Measurements from ENCODE around the gene MGMT.

MGMT gene

DNA sequence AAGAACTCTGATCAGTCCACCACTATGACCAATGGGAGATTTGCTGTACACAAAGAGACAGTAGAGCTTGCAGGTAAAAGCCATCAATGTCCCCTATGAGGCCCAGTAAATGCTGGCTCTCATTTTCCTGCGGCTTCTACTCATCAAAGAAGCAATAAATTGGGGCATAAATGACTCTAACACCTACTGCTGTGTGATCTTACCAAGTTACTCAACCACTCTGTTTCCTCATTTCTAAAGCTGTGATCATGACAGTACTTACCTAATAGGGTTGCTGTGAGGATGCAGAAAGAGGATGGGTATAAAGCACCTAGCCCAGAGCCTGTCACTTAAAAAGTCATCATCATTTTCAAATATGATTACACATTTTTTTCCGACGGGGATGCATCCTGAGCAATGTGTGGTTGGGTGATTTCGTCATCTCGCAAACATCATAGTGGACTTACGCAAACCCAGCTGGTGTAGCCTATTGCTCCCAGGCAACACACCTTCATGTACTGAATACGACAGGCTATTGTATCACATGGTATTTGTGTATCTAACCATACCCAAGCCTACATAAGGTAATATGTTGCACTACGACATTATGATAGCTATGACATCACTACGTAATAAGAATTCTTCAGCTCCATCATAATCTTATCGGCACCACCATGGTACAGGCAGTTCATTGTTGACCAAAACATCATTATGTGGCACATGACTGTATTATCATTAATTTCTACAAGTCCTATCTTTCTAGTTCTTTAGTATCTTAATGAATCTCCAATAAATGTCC lies 7.1 kb upstream of the MGMT start:
- no peak for DNase-seq

DNA sequence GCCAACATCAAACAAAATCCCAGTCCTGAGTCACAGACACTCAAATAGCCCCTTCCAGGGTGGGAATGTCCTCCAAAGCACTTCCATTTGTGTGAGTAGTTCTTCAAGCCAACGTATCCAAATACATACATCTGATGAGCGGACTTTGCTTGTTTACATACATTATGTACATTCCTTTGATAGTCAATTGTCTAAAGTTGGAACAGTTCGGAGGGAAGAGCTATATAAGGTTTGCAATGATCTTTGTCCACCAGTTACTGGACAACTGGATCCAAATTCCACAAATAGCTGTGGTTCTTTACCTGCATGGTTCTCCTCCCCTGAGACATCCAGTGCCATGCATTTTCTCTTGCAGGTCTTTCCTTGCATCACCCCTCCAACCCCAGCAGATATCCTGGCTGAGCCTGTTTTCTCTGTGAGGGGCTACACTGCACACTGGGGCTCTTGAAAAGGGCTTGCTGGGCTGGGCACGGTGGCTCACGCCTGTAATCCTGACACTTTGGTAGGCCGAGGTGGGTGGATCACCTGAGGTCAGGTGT lies 4.7 kb upstream of the MGMT start:
- no peak for DNase-seq

DNA sequence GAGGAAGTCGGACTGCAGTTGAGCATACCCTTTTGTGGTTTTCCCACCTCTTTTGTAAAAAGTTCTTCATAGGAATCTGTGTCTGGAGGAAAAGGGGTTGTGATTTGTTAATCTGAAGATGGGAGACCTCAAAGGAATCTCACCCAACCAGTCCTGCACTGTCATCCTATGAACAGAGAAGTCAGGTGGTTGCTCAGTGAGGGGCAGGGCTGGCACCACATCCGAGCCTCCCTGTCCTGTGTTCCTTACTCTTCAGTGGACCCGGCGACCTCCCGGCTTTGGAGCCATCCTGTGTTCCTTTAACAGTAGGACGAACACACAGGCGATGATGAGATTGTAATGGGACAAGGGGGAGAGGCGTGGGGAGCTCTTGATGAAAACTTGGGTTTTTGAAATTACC lies 2.8 kb upstream of the MGMT start:
- no peak for DNase-seq

DNA sequence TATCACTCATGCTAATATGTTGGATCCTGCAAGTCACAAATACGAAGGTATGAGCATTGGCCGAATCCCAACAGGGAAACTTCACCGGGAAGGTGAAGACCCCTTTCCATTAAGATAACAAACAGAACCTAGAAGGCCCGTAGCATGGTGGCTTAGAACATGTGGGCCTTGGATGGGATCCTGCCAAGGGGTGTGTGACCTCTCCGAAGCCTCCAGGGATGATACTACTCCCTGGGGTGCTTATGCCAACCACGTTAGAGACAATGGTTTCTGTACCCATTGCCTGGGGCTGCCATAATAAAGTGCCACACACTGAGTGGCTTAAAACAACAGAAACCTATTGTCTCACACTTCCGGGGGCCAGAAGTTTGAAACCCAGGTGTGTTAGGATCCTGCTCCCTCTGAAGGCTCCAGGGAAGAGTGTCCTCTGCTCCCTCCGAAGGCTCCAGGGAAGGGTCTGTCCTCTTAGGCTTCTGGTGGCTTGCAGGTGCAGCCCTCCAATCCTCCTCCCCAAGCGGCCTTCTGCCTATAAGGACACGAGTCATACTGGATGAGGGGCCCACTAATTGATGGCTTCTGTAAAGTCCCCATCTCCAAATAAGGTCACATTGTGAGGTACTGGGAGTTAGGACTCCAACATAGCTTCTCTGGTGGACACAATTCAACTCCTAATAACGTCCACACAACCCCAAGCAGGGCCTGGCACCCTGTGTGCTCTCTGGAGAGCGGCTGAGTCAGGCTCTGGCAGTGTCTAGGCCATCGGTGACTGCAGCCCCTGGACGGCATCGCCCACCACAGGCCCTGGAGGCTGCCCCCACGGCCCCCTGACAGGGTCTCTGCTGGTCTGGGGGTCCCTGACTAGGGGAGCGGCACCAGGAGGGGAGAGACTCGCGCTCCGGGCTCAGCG lies 992 bp upstream of the MGMT start:
- no peak for DNase-seq

DNA sequence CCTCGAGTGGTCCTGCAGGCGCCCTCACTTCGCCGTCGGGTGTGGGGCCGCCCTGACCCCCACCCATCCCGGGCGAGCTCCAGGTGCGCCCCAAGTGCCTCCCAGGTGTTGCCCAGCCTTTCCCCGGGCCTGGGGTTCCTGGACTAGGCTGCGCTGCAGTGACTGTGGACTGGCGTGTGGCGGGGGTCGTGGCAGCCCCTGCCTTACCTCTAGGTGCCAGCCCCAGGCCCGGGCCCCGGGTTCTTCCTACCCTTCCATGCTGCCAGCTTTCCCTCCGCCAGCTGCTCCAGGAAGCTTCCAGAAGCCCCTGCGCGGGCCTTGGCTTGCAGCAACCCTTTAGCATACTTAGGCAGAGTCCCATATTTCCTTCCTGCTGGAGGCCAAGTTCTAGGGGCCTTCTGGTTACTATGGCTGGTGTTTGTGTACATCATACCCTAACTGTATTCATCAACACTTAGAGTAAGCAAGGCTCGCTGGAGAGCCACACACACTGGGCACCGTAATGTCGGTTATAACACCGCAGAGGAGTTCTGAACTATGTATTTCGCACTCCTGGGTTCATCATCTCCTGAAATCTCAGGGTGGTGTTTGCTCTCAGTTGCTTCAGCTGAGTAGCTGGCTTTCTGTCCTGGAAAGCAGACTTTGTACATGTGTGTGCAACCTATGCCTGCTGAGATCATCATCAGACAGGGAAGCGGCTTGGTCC lies 471 bp downstream of the MGMT start:
- no peak for DNase-seq

DNA sequence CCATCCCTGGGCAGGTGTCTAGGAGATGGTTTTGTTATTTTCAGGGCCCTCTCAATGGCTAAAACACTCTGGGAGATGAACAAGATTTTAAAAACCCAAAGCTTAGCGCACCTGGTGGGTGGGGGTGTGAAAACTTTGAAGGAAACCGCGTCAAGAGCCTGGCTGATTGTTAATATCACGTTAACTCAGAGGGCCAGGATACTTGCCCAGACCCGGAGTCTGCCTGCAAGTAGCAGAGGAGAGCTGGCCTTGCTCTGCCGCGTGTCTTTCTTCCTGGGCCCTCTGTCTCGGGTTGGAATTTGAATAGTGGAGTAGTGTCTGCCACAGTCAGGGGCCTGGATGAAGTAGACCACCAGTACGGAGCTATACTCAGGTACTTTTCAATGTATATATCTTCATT lies 1.1 kb downstream of the MGMT start:
- no peak for DNase-seq

DNA sequence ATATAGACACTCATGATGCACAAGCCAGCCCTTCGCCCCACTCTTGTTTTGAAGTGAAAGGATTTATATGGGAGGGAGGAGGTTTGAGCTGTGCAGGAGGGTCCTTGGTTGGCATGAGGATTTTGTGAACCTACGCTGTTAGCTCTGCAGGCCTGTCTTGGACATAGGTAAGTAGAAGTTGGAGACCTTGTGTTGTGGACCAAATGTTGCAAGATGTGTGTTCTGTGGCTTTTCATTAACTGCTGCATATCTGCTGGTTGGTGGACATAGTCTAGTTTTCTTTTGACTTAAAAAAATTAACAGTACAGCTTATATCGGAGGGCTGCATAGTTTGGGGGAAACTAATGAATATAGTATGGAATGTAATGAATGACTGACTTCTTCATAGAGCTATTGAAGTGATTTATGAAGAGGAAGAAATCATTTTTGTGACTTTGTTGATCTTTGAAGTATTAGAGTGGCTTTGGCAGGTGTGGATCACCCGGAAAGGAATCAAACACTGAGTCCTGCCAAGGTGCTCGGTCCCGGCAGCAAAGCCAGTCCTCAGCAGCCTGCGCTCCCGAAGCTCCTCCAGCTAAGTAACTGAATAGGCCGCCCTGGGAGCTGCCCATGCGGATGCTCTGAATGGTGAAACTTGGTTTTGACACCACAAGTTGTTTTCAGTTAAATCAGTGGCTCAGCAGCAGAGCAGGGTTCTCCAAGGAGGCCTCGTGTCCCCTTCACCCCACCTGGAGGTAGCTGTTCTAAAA lies 3.2 kb downstream of the MGMT start:
- DNase-seq = no peak

DNA sequence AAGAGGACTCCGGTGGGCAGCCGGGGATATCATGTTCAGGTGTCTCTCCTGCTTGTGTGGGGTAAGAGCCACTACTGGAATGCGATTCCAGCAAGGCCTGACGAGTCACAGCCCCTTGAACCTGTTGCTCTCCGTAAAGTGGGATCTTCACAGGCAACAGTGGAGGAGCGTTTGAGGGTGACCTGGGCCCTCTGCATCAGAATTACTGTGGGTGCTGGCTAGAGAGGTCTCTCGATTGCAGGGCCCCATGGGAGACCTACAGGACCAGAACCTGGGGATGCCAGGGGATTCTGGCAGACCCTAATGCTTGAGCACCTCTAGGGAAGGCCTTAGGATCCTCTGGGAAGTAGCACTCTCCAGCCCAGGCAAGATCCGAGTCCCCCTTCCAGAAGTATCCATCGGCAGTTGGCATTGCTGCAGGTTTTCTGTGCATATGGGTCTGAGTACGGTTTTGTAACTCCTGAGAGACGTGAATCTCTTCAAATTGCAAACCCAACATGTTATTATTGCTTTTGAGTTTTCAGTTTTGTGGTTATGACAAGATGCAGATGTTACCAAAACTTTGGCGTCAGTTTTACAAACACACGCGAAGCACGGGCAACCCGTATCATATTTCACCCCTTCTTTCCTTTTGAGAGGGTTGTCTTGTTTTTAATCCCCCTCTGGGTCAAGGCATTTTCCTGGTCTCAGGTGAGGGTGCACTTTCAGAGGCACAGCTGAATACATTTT lies 4.6 kb downstream of the MGMT start:
- no peak for DNase-seq

DNA sequence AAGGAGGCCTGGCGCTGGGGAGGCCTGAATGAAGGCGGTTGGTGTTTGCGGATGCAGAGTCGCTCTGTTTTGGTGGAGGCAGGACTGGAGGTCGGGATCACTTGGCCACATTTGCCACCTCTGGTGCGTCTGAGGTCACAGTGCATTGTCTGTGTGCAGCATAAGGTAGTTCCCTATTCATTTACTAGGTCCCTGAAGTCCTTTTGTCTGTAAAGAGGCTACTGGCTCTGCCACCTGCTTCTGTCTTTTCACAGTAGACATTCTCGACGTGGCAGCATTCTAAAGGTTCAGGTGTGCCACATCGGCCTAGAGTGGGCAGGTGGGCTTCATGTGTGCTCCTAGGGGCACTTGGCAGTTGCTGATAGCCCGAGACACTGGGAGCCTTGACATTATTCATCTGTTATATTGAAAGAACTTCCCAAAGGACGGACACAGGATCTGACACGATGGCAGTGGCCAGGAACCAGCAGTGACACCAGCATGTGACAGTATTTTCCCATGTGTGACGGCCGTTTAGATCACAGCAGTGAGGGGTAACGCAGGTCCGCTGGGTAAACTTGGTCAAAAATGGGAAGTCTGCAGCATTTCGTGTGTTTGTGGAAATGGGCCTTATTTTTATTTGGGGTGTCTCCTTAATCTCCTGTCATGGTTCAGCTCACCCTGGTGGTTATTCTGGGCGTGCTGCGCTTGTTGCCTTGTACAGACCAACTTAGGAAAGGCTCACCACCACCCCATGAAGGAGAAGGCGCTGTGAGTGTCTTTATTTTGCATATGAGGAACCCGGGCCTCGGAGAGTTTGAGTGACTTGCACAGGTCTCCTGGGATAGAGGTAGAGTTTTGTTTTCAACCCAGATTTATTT lies 5.9 kb downstream of the MGMT start:
- DNase-seq = no peak

DNA sequence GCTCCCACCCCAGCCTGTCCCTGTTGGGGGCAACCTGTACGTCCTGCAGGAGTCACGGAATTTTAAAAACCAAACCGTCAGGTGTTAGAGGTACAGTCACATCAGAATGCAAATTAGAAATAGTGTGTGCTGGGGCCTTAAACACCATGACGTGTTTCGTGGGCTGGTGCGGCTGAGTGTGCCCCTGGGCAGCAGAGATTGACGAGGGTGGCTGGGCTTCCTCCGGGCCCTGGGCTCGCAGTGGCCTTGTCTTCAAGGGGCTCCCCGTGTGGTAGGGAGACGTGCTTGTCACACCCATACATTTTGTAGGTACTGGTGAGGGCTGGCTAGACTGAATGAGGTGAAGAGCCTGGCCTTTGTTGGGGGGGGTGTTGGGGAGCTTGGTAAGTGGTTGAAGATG lies 7.6 kb downstream of the MGMT start:
- DNase-seq = no peak

DNA sequence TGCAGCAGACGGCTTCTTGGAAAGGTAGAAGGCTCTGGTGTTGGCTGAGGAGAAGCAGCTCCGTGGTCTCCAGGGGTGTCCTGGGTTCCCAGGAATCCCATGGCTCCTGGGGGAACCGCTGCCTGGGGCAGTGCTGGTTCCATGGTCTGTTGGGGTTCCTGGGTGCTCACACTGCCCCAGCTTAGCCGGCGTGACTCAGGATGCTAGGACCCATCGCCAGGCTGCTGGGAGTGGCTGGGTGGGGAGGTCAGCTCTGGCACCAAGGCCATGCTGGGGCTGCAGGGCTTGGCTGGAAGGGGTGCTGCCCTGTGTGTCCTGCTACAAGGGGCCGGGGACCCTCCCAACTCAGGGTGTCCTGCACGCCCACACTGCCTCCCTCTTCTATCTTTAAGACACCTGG lies 9.4 kb downstream of the MGMT start:
- DNase-seq = no peak

DNA sequence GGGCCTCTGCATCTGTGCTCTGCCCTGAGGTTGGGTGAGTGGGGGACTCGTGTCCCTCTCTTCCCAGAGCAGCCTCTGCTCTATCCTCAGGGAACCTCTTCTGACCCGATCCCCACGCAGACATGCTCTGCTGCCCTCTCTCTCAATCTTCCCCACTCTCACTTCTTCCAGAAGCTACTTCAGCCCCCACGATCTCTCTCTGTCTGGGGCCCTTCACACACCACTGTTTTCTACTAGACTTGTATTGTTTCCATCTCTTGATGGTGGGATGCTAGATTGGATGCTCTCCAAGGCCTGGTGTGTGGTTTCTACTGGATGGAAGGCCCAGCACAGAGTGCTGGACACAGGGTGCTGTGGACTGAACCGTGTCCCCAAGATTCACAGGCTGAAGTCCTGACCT lies 10.0 kb downstream of the MGMT start:
- no peak for DNase-seq

DNA sequence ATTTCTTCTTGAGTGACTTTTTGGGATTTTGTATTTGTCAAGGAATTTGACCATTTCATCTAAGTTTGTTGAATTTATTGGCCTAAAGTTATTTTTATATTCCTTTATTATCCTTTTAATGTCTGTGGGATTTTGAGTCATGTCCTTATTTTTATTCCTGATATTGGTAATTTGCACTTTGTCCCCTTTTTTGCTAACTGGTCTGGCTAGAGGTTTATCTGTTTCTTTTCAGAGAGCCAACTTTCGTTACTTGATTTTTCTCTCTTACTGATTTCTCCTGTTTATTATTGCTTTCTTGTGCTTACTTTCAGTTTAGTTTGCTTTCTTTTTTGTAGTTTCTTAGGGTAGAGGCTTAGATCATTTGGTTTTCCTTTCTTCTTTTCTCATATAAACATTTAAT lies 14.6 kb downstream of the MGMT start:
- no peak for DNase-seq

DNA sequence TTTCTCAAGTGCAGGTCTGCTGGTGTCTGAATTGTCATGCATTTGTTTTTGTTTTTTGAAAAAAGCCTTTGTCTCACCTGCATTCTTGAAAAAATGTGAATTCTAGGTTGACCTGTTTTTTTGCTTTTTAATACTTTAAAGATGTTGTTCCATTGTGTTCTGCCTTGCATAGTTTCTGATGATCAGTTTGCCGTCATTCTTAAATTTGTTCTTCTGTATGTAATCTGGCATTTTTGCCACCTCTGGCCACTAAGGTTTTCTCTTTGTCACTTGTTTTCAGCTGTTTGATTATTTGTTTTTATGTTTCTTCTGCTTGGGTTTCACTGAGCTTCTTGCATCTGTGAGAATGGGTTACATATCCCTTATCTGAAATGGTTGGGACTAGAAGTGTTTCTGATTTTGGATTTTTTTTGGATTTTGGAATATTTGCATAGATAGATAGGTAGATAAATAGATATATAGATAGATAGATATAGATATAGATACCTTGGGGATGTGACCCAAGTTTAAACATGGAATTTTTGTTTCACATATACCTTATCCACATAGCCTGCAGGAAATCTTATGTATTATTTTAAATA lies 16.5 kb downstream of the MGMT start:
- DNase-seq = no peak

DNA sequence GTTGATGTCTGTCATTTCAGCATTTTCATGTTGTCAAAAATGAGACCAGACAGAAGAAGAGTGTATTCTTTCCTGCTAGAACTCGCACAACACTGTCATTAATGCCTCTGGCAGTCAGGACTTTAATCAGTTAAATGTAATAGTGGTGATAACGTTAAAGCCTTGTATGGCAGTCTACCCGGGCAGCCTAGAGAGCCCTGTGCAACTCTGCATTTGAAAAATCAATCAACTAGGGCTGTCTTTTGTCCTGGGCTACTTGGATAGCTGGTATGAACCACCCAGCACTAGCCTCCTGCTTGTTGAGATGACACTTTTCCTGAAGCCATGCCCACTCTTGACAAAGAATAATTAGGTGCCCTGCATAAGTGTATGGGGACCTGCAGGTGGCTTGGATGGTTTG lies 19.8 kb downstream of the MGMT start:
- DNase-seq = no peak

DNA sequence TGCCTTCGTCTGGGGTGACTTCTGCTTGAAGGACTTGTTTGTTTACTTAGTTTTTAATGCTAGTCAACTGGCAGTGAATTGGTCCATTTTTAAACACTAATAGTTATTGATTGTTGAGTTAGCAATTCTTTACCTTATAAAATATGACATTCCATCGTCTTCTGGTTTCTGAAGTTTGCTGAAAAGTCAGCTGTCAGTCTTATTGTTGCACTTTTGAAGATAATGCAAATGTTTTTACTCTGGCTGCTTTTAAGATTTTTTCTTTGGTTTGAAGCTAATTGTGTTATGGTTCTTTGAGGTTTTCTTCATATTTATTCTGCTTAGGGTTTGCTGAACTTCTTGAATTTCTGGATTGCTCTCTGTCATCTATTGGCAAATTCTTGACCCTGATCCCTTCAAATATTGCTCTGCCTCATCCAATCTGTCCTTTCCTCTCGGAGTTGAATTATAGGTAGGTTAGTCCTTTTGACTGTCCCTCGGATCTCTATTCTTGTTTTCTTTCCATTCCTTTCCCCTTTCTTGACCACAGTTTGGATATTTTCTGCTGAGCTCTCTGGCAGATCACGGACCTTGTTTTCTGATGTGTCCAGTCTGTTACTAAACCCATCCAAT lies 24.2 kb downstream of the MGMT start:
- DNase-seq = no peak

DNA sequence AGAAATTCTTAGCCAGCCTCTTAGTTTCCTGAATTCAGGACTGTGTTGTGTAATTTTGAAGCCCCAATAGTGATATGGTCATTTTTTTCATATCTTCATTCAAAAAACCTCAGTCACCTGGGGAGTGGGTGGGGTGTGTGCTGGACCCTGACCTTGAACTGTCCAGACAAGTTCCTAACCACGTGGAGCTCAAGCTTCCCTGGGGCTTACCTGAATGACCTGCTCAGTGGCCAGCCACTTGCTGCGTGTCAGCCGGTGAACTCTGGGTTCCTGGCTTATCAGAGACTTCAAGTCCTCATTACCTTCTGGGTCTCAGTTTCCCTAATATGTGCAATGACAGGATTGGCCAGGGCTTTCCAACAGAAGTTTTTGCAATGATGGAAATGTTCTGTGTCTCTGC lies 27.1 kb downstream of the MGMT start:
- DNase-seq = no peak

DNA sequence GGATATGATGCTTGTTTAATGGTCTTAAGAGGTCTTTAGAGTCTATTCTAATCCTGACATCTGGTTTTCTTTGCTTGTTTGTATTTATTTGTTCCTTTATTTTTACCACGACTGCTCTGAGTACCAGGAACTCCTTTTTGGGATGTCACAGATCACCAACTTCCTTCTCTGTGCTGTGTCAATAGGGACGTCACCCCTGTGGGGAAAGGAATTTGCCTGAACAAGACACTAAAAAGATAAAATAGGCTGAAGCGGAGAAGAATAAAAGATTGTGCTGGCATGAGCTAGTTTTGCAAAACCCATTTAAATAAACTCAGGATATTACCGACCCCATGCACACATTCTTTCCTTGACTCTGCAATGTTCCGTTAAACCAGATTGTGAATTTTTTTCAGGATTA lies 27.7 kb downstream of the MGMT start:
- no peak for DNase-seq

DNA sequence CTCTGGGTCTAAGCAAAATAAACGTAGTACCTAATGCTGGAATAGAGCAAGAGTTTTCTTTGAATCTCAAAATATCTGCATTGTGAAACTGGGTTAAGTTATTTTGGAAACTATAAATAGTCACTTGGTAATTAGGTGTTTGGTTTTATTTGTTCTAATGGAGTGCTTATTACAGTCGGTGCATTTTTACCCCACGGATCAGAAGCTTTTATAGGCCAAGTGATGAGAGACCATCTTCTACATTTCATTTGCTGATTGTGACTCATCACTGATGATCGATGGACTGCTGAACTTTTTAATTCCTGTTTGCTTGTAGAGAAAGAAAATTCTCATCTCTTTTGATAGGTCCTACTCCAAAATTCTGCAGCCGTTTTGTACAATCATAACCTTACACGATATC lies 28.2 kb downstream of the MGMT start:
- no peak for DNase-seq

DNA sequence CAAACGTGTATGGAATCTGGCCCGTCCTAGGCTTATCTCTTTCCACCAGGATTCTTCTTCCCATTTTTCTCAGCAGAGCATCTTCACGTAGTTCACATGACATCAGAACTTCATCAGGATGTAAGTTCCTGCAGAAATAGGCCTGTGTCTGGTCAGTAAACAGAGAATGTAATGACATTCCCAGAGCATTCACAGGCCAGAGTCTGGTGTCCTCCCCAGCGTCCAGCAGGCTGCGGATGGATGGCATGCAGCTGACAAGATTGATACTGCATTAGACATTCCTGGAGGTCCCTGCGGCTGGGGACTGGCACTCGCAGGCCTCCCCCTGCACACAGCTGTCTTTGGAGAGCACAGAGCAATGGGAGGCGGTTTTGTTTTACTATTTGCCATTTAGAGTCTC lies 28.7 kb downstream of the MGMT start:
- no peak for DNase-seq
